ENCODE results near the gene CLDN22. TPM values are rescaled to one million over a fixed set of nuclear protein-coding genes. Genes with fewer than 3 reads are reported as not detected.

Gene CLDN22
- total and polyA plus RNA-seq, 2 of the 8 experiments (the other 6 are each of a cell fraction or from before 2014, with no cell fraction given), result not detected

DNA sequence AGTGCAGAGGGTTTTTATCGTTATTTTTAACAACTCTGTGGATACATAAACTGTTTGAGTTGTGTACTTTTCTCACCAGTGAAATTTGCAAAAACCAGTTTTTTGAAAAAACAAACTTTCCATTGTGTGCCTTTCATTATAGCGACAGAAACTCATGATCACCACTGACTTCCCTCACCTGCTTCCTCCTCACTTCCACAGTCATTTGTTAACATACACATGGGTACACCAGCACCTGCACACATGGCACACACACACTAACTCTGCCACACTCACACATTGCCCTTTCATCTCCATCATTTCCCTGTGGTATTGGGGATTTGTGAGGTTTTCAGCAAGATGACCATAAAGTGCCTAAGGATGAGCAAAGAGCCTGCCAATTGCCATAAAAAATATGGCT lies 20.6 kb downstream of the CLDN22 start (continued):
- no peak for TF ChIP-seq CHD7 (IDR thresholded peaks at IDR 0.05; ENCODE audit: insufficient replicate concordance, low read length)
- TF ChIP-seq, protein P1, sequence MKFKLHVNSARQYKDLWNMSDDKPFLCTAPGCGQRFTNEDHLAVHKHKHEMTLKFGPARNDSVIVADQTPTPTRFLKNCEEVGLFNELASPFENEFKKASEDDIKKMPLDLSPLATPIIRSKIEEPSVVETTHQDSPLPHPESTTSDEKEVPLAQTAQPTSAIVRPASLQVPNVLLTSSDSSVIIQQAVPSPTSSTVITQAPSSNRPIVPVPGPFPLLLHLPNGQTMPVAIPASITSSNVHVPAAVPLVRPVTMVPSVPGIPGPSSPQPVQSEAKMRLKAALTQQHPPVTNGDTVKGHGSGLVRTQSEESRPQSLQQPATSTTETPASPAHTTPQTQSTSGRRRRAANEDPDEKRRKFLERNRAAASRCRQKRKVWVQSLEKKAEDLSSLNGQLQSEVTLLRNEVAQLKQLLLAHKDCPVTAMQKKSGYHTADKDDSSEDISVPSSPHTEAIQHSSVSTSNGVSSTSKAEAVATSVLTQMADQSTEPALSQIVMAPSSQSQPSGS (IDR thresholded peaks at IDR 0.05; ENCODE audit: low read length), result no peak
- TF ChIP-seq POU5F1 (IDR thresholded peaks at IDR 0.05; ENCODE audit: low read depth, low read length), result no peak
- no peak for TF ChIP-seq BACH1 (IDR thresholded peaks at IDR 0.05; ENCODE audit: low read length)
- TF ChIP-seq POLR2A (IDR thresholded peaks at IDR 0.05; ENCODE audit: control extremely low read depth in 1 of 2, low read depth in 2 of 2, low read length in 2 of 2), result no peak
- TF ChIP-seq, protein P2, sequence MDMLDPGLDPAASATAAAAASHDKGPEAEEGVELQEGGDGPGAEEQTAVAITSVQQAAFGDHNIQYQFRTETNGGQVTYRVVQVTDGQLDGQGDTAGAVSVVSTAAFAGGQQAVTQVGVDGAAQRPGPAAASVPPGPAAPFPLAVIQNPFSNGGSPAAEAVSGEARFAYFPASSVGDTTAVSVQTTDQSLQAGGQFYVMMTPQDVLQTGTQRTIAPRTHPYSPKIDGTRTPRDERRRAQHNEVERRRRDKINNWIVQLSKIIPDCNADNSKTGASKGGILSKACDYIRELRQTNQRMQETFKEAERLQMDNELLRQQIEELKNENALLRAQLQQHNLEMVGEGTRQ (IDR thresholded peaks at IDR 0.05; ENCODE audit: low read length), result no peak
- TF ChIP-seq, protein P3, sequence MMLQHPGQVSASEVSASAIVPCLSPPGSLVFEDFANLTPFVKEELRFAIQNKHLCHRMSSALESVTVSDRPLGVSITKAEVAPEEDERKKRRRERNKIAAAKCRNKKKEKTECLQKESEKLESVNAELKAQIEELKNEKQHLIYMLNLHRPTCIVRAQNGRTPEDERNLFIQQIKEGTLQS (IDR thresholded peaks at IDR 0.05; ENCODE audit: insufficient read depth, low read depth, low read length), result no peak
- TF ChIP-seq CREB1 (IDR thresholded peaks at IDR 0.05), result no peak
- no peak for TF ChIP-seq NRF1 (IDR thresholded peaks at IDR 0.05; ENCODE audit: low read depth, low read length)

All from H1 (cell line).